HEK293T (cell line): Measurements from ENCODE around the gene SDC3.

Source experiments
- FOXK2 ChIP-seq: fragments of 450-650 bp; IDR thresholded peaks from 2 replicates; pipeline ENCODE4 v1.6.1; 2016; ENCODE audit warnings: mild to moderate bottlenecking
- HDGF ChIP-seq: fragments of 450-650 bp; IDR thresholded peaks from 2 replicates; pipeline ENCODE4 v1.6.1; 2017; ENCODE audit warnings: antibody characterized with exemption, borderline replicate concordance
- L3MBTL2 ChIP-seq: fragments of 450-650 bp; conservative IDR thresholded peaks from 2 replicates; pipeline ENCODE4 v1.6.1; 2016; ENCODE audit warnings: mild to moderate bottlenecking
- PKNOX1 ChIP-seq: fragments of 450-650 bp; IDR thresholded peaks from 2 replicates; pipeline ENCODE4 v1.6.1; 2016
- SP1 ChIP-seq: fragments of 450-650 bp; IDR thresholded peaks from 2 replicates; pipeline ENCODE4 v1.6.1; 2017

DNA sequence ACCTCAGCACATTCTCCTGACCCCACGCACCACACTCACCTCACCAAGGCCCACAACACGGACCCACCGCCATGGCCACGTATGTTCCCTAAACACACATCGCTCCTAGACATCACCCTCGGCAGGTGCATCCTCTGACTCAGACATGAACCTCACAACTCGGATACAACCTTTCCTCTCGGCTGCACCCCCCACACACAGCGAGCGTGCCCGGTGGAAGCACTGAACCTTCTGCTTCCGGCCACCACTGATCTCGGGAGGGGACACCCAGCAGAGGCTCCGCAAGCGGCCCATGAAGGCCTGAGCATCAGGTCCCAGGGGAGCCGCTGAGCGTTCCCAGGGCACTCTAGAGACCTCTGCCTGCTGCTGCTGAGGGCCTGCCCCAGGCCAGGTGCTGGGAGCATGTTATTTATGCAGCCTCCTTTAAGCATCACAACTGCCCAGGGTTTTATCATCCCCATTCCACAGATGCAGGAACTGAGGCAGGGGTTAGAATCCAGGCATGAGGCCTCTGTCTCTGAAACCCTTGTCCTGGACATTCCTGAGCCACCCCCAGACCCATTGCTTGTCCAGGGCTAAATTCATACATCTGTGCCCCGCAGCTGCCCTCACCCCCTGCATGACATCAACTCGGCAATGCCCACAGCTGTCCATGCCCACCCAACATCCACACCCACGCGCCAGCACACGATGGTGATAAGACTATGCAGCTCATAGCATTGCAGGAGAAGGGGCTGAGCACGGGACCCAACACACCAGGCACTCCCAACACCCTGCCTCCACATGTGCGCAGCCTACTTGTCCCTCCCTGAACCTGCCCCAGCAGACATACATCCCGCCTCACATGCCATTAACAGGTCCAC is 27.0 kb downstream of the SDC3 start:
- TF ChIP-seq FOXK2 (no peak), SP1 (no peak), L3MBTL2 (no peak), PKNOX1 (no peak), HDGF (no peak)
